Measurements from ENCODE around the gene AOC2. TPM values are rescaled to one million over a fixed set of nuclear protein-coding genes. Genes with fewer than 3 reads are reported as not detected.
"Not testable (repeated sequence)": the region's sequence is repeated elsewhere in the genome, so short reads cannot be mapped to it uniquely, and the experiment has no call there.

The AOC2 gene
- total RNA-seq, 1 donor from 2014 or later, result 2.0 TPM

GRCh38 chr17:42853597-42853967 is 9.2 kb downstream of the AOC2 start:
- no peak for DNase-seq (ENCODE audit: extremely low read depth, low read depth, low spot score)

GRCh38 chr17:42853968-42854790 is 9.8 kb downstream of the AOC2 start:
- DNase-seq (ENCODE audit: extremely low read depth, low read depth, low spot score), result no peak

- no peak for DNase-seq (ENCODE audit: extremely low read depth, low read depth, low spot score)
Measured at GRCh38 chr17:42855048-42855596, 10.7 kb downstream of the AOC2 start.

GRCh38 chr17:42856093-42856492 is 11.7 kb downstream of the AOC2 start:
- not testable (repeated sequence) for DNase-seq (ENCODE audit: extremely low read depth, low read depth, low spot score)

- DNase-seq (ENCODE audit: extremely low read depth, low read depth, low spot score), result not testable (repeated sequence)
Measured at GRCh38 chr17:42856516-42856915, 12.1 kb downstream of the AOC2 start.

- no peak for DNase-seq (ENCODE audit: extremely low read depth, low read depth, low spot score)
Measured at GRCh38 chr17:42857389-42857788, 13.0 kb downstream of the AOC2 start.

- no peak for DNase-seq (ENCODE audit: extremely low read depth, low read depth, low spot score)
Measured at GRCh38 chr17:42865638-42866094, 21.3 kb downstream of the AOC2 start.

GRCh38 chr17:42866216-42866615 is 21.8 kb downstream of the AOC2 start:
- DNase-seq (ENCODE audit: extremely low read depth, low read depth, low spot score), result no peak

- DNase-seq (ENCODE audit: extremely low read depth, low read depth, low spot score), result no peak
Measured at GRCh38 chr17:42866631-42867575, 22.5 kb downstream of the AOC2 start.

GRCh38 chr17:42867694-42868261 is 23.4 kb downstream of the AOC2 start:
- not testable (repeated sequence) for DNase-seq (ENCODE audit: extremely low read depth, low read depth, low spot score)

GRCh38 chr17:42868338-42868737 is 24.0 kb downstream of the AOC2 start:
- DNase-seq (ENCODE audit: extremely low read depth, low read depth, low spot score), result no peak

- no peak for DNase-seq (ENCODE audit: extremely low read depth, low read depth, low spot score)
Measured at GRCh38 chr17:42871647-42872046, 27.3 kb downstream of the AOC2 start.

GRCh38 chr17:42872251-42872965 is 28.0 kb downstream of the AOC2 start:
- no peak for DNase-seq (ENCODE audit: extremely low read depth, low read depth, low spot score)

GRCh38 chr17:42873315-42873714 is 28.9 kb downstream of the AOC2 start:
- DNase-seq (ENCODE audit: extremely low read depth, low read depth, low spot score), result no peak

- not testable (repeated sequence) for DNase-seq (ENCODE audit: extremely low read depth, low read depth, low spot score)
Measured at GRCh38 chr17:42873932-42874695, 29.7 kb downstream of the AOC2 start.

GRCh38 chr17:42877037-42877436 is 32.7 kb downstream of the AOC2 start:
- no peak for DNase-seq (ENCODE audit: extremely low read depth, low read depth, low spot score)

- no peak for DNase-seq (ENCODE audit: extremely low read depth, low read depth, low spot score)
Measured at GRCh38 chr17:42878123-42878880, 33.9 kb downstream of the AOC2 start.

- DNase-seq (ENCODE audit: extremely low read depth, low read depth, low spot score), result no peak
Measured at GRCh38 chr17:42878924-42879595, 34.7 kb downstream of the AOC2 start.
